IgD-negative memory B cell (primary cell): Measurements from ENCODE around the gene PIN4. TPM values are rescaled to one million over a fixed set of nuclear protein-coding genes. Genes with fewer than 3 reads are reported as not detected.
"Not testable (repeated sequence)": the region's sequence is repeated elsewhere in the genome, so short reads cannot be mapped to it uniquely, and the experiment has no call there.

Experiments
- H3K27ac Mint-ChIP-seq, 3 donors: one replicate each; pipeline ENCODE4 v1.8.0; 2020 to 2022; ENCODE audit warnings: mild to moderate bottlenecking in 3 of 3, mixed read lengths in 3 of 3, moderate library complexity in 1 of 3
- H3K27me3 Mint-ChIP-seq: one replicate; pipeline ENCODE4 v1.8.0; 2021; ENCODE audit warnings: mixed read lengths
- H3K36me3 Mint-ChIP-seq: one replicate; pipeline ENCODE4 v1.8.0; 2020; ENCODE audit warnings: mild to moderate bottlenecking, mixed read lengths
- H3K4me1 Mint-ChIP-seq, 3 donors: one replicate each; pipeline ENCODE4 v1.8.0; 2020 to 2022; ENCODE audit warnings: mixed read lengths in 3 of 3, mild to moderate bottlenecking in 1 of 3
- H3K4me3 Mint-ChIP-seq, 4 donors: one replicate each; pipeline ENCODE4 v1.8.0; 2020 to 2022; ENCODE audit warnings: mild to moderate bottlenecking in 4 of 4, mixed read lengths in 4 of 4, moderate library complexity in 3 of 4
- H3K9me3 Mint-ChIP-seq, 3 donors: one replicate each; pipeline ENCODE4 v1.8.0; 2020 to 2021; ENCODE audit warnings: mixed read lengths in 3 of 3, mild to moderate bottlenecking in 1 of 3
- polyA plus RNA-seq: library from polyadenylated mRNA; unstranded; fragments of 300-500 nt; fragmentation: Illumina TruSeq; gene quantifications from one replicate; pipeline ENCODE4 v1.2.3, GENCODE V29; 2021

Gene PIN4
- polyA plus RNA-seq, 1 donor from 2014 or later = 28.6 TPM

- H3K27me3 Mint-ChIP-seq = peaks cover 10% of the 10 kb centered on the region
- H3K4me1 Mint-ChIP-seq = no peaks in the 10 kb centered on the region
- no peak overlapping the region for H3K4me3 Mint-ChIP-seq
- H3K27ac Mint-ChIP-seq = no peak overlapping the region
- no peaks in the 10 kb centered on the region for H3K36me3 Mint-ChIP-seq
- H3K9me3 Mint-ChIP-seq = peaks cover 0 to 2% (median 0%) of the 10 kb centered on the region in 3 donors
Measured at GRCh38 chrX:72165551-72165950, 16.0 kb upstream of the PIN4 start.

GRCh38 chrX:72169008-72169728, 12.4 kb upstream of the PIN4 start:
- H3K36me3 Mint-ChIP-seq = no peaks in the 10 kb centered on the region
- peaks cover 5% of the 10 kb centered on the region for H3K27me3 Mint-ChIP-seq
- peak overlapping the region in 2 of 3 donors; percentile 7 to 67 for H3K27ac Mint-ChIP-seq
- H3K4me1 Mint-ChIP-seq = no peaks in the 10 kb centered on the region
- H3K4me3 Mint-ChIP-seq = peak overlapping the region; percentile 24 to 78 (median 56)
- H3K9me3 Mint-ChIP-seq = peaks cover 0 to 2% (median 0%) of the 10 kb centered on the region in 3 donors

GRCh38 chrX:72176289-72176688, 5.3 kb upstream of the PIN4 start:
- H3K27ac Mint-ChIP-seq, H3K36me3 Mint-ChIP-seq, H3K4me3 Mint-ChIP-seq, H3K9me3 Mint-ChIP-seq, H3K27me3 Mint-ChIP-seq, H3K4me1 Mint-ChIP-seq: not testable (repeated sequence)

GRCh38 chrX:72176981-72177380, 4.6 kb upstream of the PIN4 start:
- no peak overlapping the region for H3K27ac Mint-ChIP-seq
- peaks cover 0 to 3% (median 3%) of the 10 kb centered on the region in 3 donors for H3K4me1 Mint-ChIP-seq
- peaks cover 0 to 2% (median 0%) of the 10 kb centered on the region in 3 donors for H3K9me3 Mint-ChIP-seq
- no peak overlapping the region for H3K4me3 Mint-ChIP-seq
- H3K27me3 Mint-ChIP-seq = peaks cover 2% of the 10 kb centered on the region
- H3K36me3 Mint-ChIP-seq = no peaks in the 10 kb centered on the region

GRCh38 chrX:72180539-72180938, 1.0 kb upstream of the PIN4 start:
- Mint-ChIP-seq H3K9me3 (peaks cover 0 to 2% (median 0%) of the 10 kb centered on the region in 3 donors), H3K4me1 (peaks cover 0 to 6% (median 3%) of the 10 kb centered on the region in 3 donors), H3K27me3 (peaks cover 2% of the 10 kb centered on the region), H3K27ac (no peak overlapping the region), H3K36me3 (no peaks in the 10 kb centered on the region), H3K4me3 (no peak overlapping the region)

- no peaks in the 10 kb centered on the region for H3K9me3 Mint-ChIP-seq
- no peaks in the 10 kb centered on the region for H3K36me3 Mint-ChIP-seq
- H3K4me1 Mint-ChIP-seq = peaks cover 0 to 6% (median 3%) of the 10 kb centered on the region in 3 donors
- H3K4me3 Mint-ChIP-seq = no peak overlapping the region
- no peak overlapping the region for H3K27ac Mint-ChIP-seq
- peaks cover 2% of the 10 kb centered on the region for H3K27me3 Mint-ChIP-seq
Measured at GRCh38 chrX:72182924-72183323, 1.4 kb downstream of the PIN4 start.

- Mint-ChIP-seq H3K36me3 (no peaks in the 10 kb centered on the region), H3K27me3 (peaks cover 1% of the 10 kb centered on the region), H3K27ac (peak overlapping the region in 1 of 3 donors; percentile 42), H3K4me1 (peaks cover 0 to 2% (median 0%) of the 10 kb centered on the region in 3 donors), H3K4me3 (no peak overlapping the region), H3K9me3 (no peaks in the 10 kb centered on the region)
Measured at GRCh38 chrX:72201836-72202536, 20.4 kb downstream of the PIN4 start.

GRCh38 chrX:72202792-72203401, 21.3 kb downstream of the PIN4 start:
- Mint-ChIP-seq H3K4me1 (peaks cover 0 to 2% (median 0%) of the 10 kb centered on the region in 3 donors), H3K4me3 (no peak overlapping the region), H3K9me3 (no peaks in the 10 kb centered on the region), H3K36me3 (no peaks in the 10 kb centered on the region), H3K27me3 (no peaks in the 10 kb centered on the region), H3K27ac (no peak overlapping the region)

- no peak overlapping the region for H3K4me3 Mint-ChIP-seq
- no peaks in the 10 kb centered on the region for H3K9me3 Mint-ChIP-seq
- H3K4me1 Mint-ChIP-seq = peaks cover 0 to 2% (median 0%) of the 10 kb centered on the region in 3 donors
- no peaks in the 10 kb centered on the region for H3K27me3 Mint-ChIP-seq
- no peaks in the 10 kb centered on the region for H3K36me3 Mint-ChIP-seq
- no peak overlapping the region for H3K27ac Mint-ChIP-seq
Measured at GRCh38 chrX:72203421-72203820, 21.9 kb downstream of the PIN4 start.

GRCh38 chrX:72205706-72206105, 24.1 kb downstream of the PIN4 start:
- no peaks in the 10 kb centered on the region for H3K9me3 Mint-ChIP-seq
- peaks cover 0 to 2% (median 0%) of the 10 kb centered on the region in 3 donors for H3K4me1 Mint-ChIP-seq
- no peak overlapping the region for H3K27ac Mint-ChIP-seq

GRCh38 chrX:72207366-72207765, 25.8 kb downstream of the PIN4 start:
- no peak overlapping the region for H3K4me3 Mint-ChIP-seq
- no peaks in the 10 kb centered on the region for H3K9me3 Mint-ChIP-seq
- H3K4me1 Mint-ChIP-seq = no peaks in the 10 kb centered on the region
- H3K27ac Mint-ChIP-seq = peak overlapping the region in 1 of 3 donors; percentile 82
- H3K27me3 Mint-ChIP-seq = no peaks in the 10 kb centered on the region
- peaks cover 10% of the 10 kb centered on the region for H3K36me3 Mint-ChIP-seq

More at GRCh38 chrX:72205706-72206105, 24.1 kb downstream of the PIN4 start:
- no peak overlapping the region for H3K4me3 Mint-ChIP-seq
- peaks cover 6% of the 10 kb centered on the region for H3K36me3 Mint-ChIP-seq
- H3K27me3 Mint-ChIP-seq = no peaks in the 10 kb centered on the region

- H3K36me3 Mint-ChIP-seq = peaks cover 10% of the 10 kb centered on the region
- H3K27me3 Mint-ChIP-seq = no peaks in the 10 kb centered on the region
- H3K4me1 Mint-ChIP-seq = no peaks in the 10 kb centered on the region
- no peak overlapping the region for H3K4me3 Mint-ChIP-seq
- no peaks in the 10 kb centered on the region for H3K9me3 Mint-ChIP-seq
- no peak overlapping the region for H3K27ac Mint-ChIP-seq
Measured at GRCh38 chrX:72208126-72208800, 26.7 kb downstream of the PIN4 start.

GRCh38 chrX:72216973-72217372, 35.4 kb downstream of the PIN4 start:
- no peak overlapping the region for H3K4me3 Mint-ChIP-seq
- H3K9me3 Mint-ChIP-seq = no peaks in the 10 kb centered on the region
- H3K4me1 Mint-ChIP-seq = no peaks in the 10 kb centered on the region

GRCh38 chrX:72220375-72220774, 38.8 kb downstream of the PIN4 start:
- not testable (repeated sequence) for H3K4me3 Mint-ChIP-seq, H3K27me3 Mint-ChIP-seq, H3K4me1 Mint-ChIP-seq, H3K36me3 Mint-ChIP-seq, H3K27ac Mint-ChIP-seq, H3K9me3 Mint-ChIP-seq

More at GRCh38 chrX:72216973-72217372, 35.4 kb downstream of the PIN4 start:
- no peak overlapping the region for H3K27ac Mint-ChIP-seq
- H3K27me3 Mint-ChIP-seq = no peaks in the 10 kb centered on the region
- H3K36me3 Mint-ChIP-seq = peaks cover 6% of the 10 kb centered on the region

GRCh38 chrX:72230290-72230689, 48.7 kb downstream of the PIN4 start:
- Mint-ChIP-seq H3K27me3 (no peaks in the 10 kb centered on the region), H3K36me3 (no peaks in the 10 kb centered on the region), H3K27ac (no peak overlapping the region), H3K4me3 (no peak overlapping the region), H3K9me3 (no peaks in the 10 kb centered on the region), H3K4me1 (no peaks in the 10 kb centered on the region)
